ENCODE data around the gene DCAF11. TPM values are rescaled to one million over a fixed set of nuclear protein-coding genes. Genes with fewer than 3 reads are reported as not detected.

Gene DCAF11
- total and polyA plus RNA-seq, 2 of the 13 experiments (the other 11 are each of a cell fraction or from before 2014, with no cell fraction given): 150 to 257 TPM

GRCh38 chr14:24105609-24106239, 8.9 kb upstream of the DCAF11 start (continued):
- TF ChIP-seq BRF2 (CRISPR knock-in tag; IDR thresholded peaks at IDR 0.05): 0 out of 2 replicates have a peak, but pooled peaks have one; percentile 49

GRCh38 chr14:24106672-24107271, 7.8 kb upstream of the DCAF11 start:
- Histone ChIP-seq H3K36me3 (replicated peaks in 1 of 2; ENCODE audit: control insufficient read depth in 1 of 2, insufficient read depth in 2 of 2, low read length in 2 of 2) (peaks cover 17 to 20% of the 10 kb centered on the region in 2 experiments), H4K20me1 (ENCODE audit: insufficient read depth, low read length) (no peaks in the 10 kb centered on the region), H3K4me1 (ENCODE audit: insufficient read depth, low read length) (peaks cover 61% of the 10 kb centered on the region), H3K27me3 (ENCODE audit: control insufficient read depth in 1 of 2, insufficient read depth in 2 of 2, low read length in 2 of 2) (no peaks in the 10 kb centered on the region), H3K4me2 (ENCODE audit: low read depth, low read length) (no peak overlapping the region), H3K27ac (ENCODE audit: extremely low read length, insufficient read depth, low read length) (peak overlapping the region; percentile 1), H3K9ac (ENCODE audit: insufficient read depth, low read depth, low read length) (no peak overlapping the region), H3K79me2 (ENCODE audit: insufficient read depth, low read length) (peaks cover 2% of the 10 kb centered on the region), H3K4me3 (replicated peaks in 1 of 3; ENCODE audit: insufficient read depth in 1 of 3, low read depth in 2 of 3, low read length in 3 of 3) (no peak overlapping the region), H3K9me3 (ENCODE audit: low read length) (no peaks in the 10 kb centered on the region; the same call in 1 of the 2 replicates), H2AFZ (ENCODE audit: low read length) (no peak overlapping the region)
- intact Hi-C loops (cut with micrococcal nuclease; ENCODE audit: unreplicated experiment) (no loop called here), in situ Hi-C loops (cut with HindIII; ENCODE audit: extremely low pct_ligation_motif_present, low pct_unique_long_range_greater_than_20kb) (loop anchor here (25.0 kb wide), 1 partner anchor 1519 kb away; the partner anchor contains the start of genes ABHD4 and DAD1)
- ATAC-seq: no peak
- CTCF ChIA-PET (ENCODE audit: low intra/inter-chr PET ratio, low total read pairs): interaction anchor here (0.5 to 5.4 kb wide), 3 partner anchors 15 to 48 kb away, joined by 3 to 86 read pairs (median 3); no protein-coding TSS in a partner anchor
- no peak for FAIRE-seq
- POLR2A ChIA-PET: interaction anchor here (0.9 to 11.8 kb wide), 7 partner anchors 8 to 154 kb away, joined by 4 to 594 read pairs (median 52); partner anchors contain the start of genes DCAF11, DHRS4, EMC9 and NRL
- BruUV-seq (replicated peaks): no TSS peak
- DNase-seq (ENCODE audit: low spot score): no peak
- WGBS (ENCODE audit: low lambda C conversion rate): 89% methylated on average over 4 of the region's 4 CpGs
- TF ChIP-seq SMAD9 (CRISPR knock-in tag; IDR thresholded peaks at IDR 0.05) (no peak), MAFF (IDR thresholded peaks at IDR 0.05; ENCODE audit: low read depth, low read length) (peak; percentile 97), KDM5B (CRISPR knock-in tag; IDR thresholded peaks at IDR 0.05; ENCODE audit: borderline replicate concordance) (no peak), ZNF629 (CRISPR knock-in tag; conservative IDR thresholded peaks at IDR 0.05) (peak; percentile 84), POLR2A (IDR thresholded peaks at IDR 0.05; ENCODE audit: insufficient read depth in 1 of 2, low read depth in 2 of 2, low read length in 2 of 2) (peak in 1 of 2 experiments; percentile 34; a peak in 1 of 4 replicates), SSRP1 (CRISPR knock-in tag; IDR thresholded peaks at IDR 0.05) (peak; percentile 85), ZNF782 (CRISPR knock-in tag; IDR thresholded peaks at IDR 0.05; ENCODE audit: borderline replicate concordance) (no peak), PRDM4 (CRISPR knock-in tag; IDR thresholded peaks at IDR 0.05; ENCODE audit: borderline replicate concordance) (no peak), POLR2AphosphoS5 (IDR thresholded peaks at IDR 0.05; ENCODE audit: low read depth, low read length) (peak; percentile 20; the same call in 1 of the 2 replicates), TCF12 (IDR thresholded peaks at IDR 0.05) (no peak; the same call in 1 of the 2 replicates), TCF12 (CRISPR knock-in tag; IDR thresholded peaks at IDR 0.05) (0 out of 2 replicates have a peak, but pooled peaks have one; percentile 12), EED (CRISPR knock-in tag; IDR thresholded peaks at IDR 0.05) (no peak), ZSCAN30 (CRISPR knock-in tag; IDR thresholded peaks at IDR 0.05) (0 out of 2 replicates have a peak, but pooled peaks have one; percentile 56), NR2F1 (CRISPR knock-in tag; IDR thresholded peaks at IDR 0.05) (no peak), RBM22 (optimal IDR thresholded peaks at IDR 0.05; ENCODE audit: low read length) (peak; percentile 43), NCOR1 (IDR thresholded peaks at IDR 0.05; ENCODE audit: borderline replicate concordance, low read length) (0 out of 2 replicates have a peak, but pooled peaks have one; percentile 2), ZNF414 (CRISPR knock-in tag; IDR thresholded peaks at IDR 0.05) (0 out of 2 replicates have a peak, but pooled peaks have one; percentile 44)
